Neural crest cell (in vitro differentiated cells): Measurements from ENCODE around the gene JAM3. TPM values are rescaled to one million over a fixed set of nuclear protein-coding genes. Genes with fewer than 3 reads are reported as not detected.

Source experiments
- DNase-seq: peaks from one replicate; pipeline ENCODE4 v3.0.0; 2021; ENCODE audit warnings: low read depth, mixed read lengths, low spot score
- H3K27ac Mint-ChIP-seq: one replicate; pipeline ENCODE4 v1.8.0; 2021; ENCODE audit warnings: mild to moderate bottlenecking, mixed read lengths; ENCODE audit not compliant: unreplicated experiment
- H3K27me3 Mint-ChIP-seq: 2 replicates; pipeline ENCODE4 v1.8.0; 2021; ENCODE audit warnings: low read depth, mild to moderate bottlenecking, mixed read lengths
- H3K36me3 Mint-ChIP-seq: 2 replicates; pipeline ENCODE4 v1.8.0; 2021; ENCODE audit warnings: low read depth, mild to moderate bottlenecking, mixed read lengths
- H3K4me1 Mint-ChIP-seq: 2 replicates; pipeline ENCODE4 v1.8.0; 2021; ENCODE audit warnings: mixed read lengths
- H3K4me3 Mint-ChIP-seq: one replicate; pipeline ENCODE4 v1.8.0; 2021; ENCODE audit warnings: mild to moderate bottlenecking, mixed read lengths
- H3K9me3 Mint-ChIP-seq: 2 replicates; pipeline ENCODE4 v1.8.0; 2021; ENCODE audit warnings: mixed read lengths
- CTCF ChIP-seq: fragments of 200-600 bp; sonication (generic); conservative IDR thresholded peaks from 2 replicates; pipeline ENCODE4 v1.5.0; 2021; ENCODE audit warnings: antibody characterized with exemption, mild to moderate bottlenecking
- total RNA-seq: library from RNA; stranded (reverse); gene quantifications from 2 replicates; pipeline ENCODE4 v1.2.1, GENCODE V29; 2021

The JAM3 gene
- total RNA-seq, 1 donor from 2014 or later, result 98.6 TPM

- no peaks in the 10 kb centered on the region for H3K9me3 Mint-ChIP-seq
These were observed 38.0 kb upstream of the JAM3 start for GRCh38 chr11:134030853-134031252.

GRCh38 chr11:134032043-134032442 is 36.8 kb upstream of the JAM3 start:
- Mint-ChIP-seq H3K9me3 (no peaks in the 10 kb centered on the region), H3K27me3 (peaks cover 91% of the 10 kb centered on the region), H3K36me3 (no peaks in the 10 kb centered on the region), H3K27ac (no peak overlapping the region), H3K4me3 (peak overlapping the region; percentile 5), H3K4me1 (peaks cover 35% of the 10 kb centered on the region)
- DNase-seq, result no peak
- no peak for TF ChIP-seq CTCF

More at GRCh38 chr11:134030853-134031252, 38.0 kb upstream of the JAM3 start:
- no peak overlapping the region for H3K27ac Mint-ChIP-seq
- TF ChIP-seq CTCF, result no peak
- peak overlapping the region; percentile 41 for H3K4me3 Mint-ChIP-seq
- H3K27me3 Mint-ChIP-seq, result peaks cover 97% of the 10 kb centered on the region
- no peaks in the 10 kb centered on the region for H3K36me3 Mint-ChIP-seq
- H3K4me1 Mint-ChIP-seq, result peaks cover 42% of the 10 kb centered on the region
- DNase-seq, result no peak

- no peaks in the 10 kb centered on the region for H3K36me3 Mint-ChIP-seq
- DNase-seq, result no peak
- H3K27ac Mint-ChIP-seq, result no peak overlapping the region
- peaks cover 88% of the 10 kb centered on the region for H3K27me3 Mint-ChIP-seq
- TF ChIP-seq CTCF, result no peak
- peak overlapping the region; percentile 5 for H3K4me3 Mint-ChIP-seq
- no peaks in the 10 kb centered on the region for H3K9me3 Mint-ChIP-seq
- H3K4me1 Mint-ChIP-seq, result peaks cover 34% of the 10 kb centered on the region
These were observed 36.3 kb upstream of the JAM3 start for GRCh38 chr11:134032501-134033091.

- peaks cover 86% of the 10 kb centered on the region for H3K27me3 Mint-ChIP-seq
- peaks cover 39% of the 10 kb centered on the region for H3K4me1 Mint-ChIP-seq
- no peaks in the 10 kb centered on the region for H3K36me3 Mint-ChIP-seq
- no peaks in the 10 kb centered on the region for H3K9me3 Mint-ChIP-seq
- TF ChIP-seq CTCF, result no peak
- no peak overlapping the region for H3K27ac Mint-ChIP-seq
- H3K4me3 Mint-ChIP-seq, result peak overlapping the region; percentile 81
- no peak for DNase-seq
These were observed 35.6 kb upstream of the JAM3 start for GRCh38 chr11:134033276-134033675.

- no peaks in the 10 kb centered on the region for H3K36me3 Mint-ChIP-seq
- TF ChIP-seq CTCF, result no peak
- peaks cover 85% of the 10 kb centered on the region for H3K27me3 Mint-ChIP-seq
- peak; percentile 56 for DNase-seq
- H3K9me3 Mint-ChIP-seq, result no peaks in the 10 kb centered on the region
- no peak overlapping the region for H3K27ac Mint-ChIP-seq
- H3K4me1 Mint-ChIP-seq, result peaks cover 43% of the 10 kb centered on the region
- H3K4me3 Mint-ChIP-seq, result peak overlapping the region; percentile 81
These were observed 35.0 kb upstream of the JAM3 start for GRCh38 chr11:134033696-134034491.
